ENCODE measurements around the gene F11.

- TF ChIP-seq CTCF (IDR thresholded peaks at IDR 0.05 in 8 of 11, conservative IDR thresholded peaks at IDR 0.05 in 3 of 11), result no peak
- TF ChIP-seq POLR2A (IDR thresholded peaks at IDR 0.05), result no peak
- TF ChIP-seq POLR2AphosphoS5 (IDR thresholded peaks at IDR 0.05), result no peak
These were observed 28.2 kb downstream of the F11 start for GRCh38 chr4:186294160-186294559.
